ENCODE results near the gene MBNL2. TPM values are rescaled to one million over a fixed set of nuclear protein-coding genes. Genes with fewer than 3 reads are reported as not detected.

The MBNL2 gene
- total RNA-seq, 1 experiment from 2014 or later, result 0.17 TPM

DNA sequence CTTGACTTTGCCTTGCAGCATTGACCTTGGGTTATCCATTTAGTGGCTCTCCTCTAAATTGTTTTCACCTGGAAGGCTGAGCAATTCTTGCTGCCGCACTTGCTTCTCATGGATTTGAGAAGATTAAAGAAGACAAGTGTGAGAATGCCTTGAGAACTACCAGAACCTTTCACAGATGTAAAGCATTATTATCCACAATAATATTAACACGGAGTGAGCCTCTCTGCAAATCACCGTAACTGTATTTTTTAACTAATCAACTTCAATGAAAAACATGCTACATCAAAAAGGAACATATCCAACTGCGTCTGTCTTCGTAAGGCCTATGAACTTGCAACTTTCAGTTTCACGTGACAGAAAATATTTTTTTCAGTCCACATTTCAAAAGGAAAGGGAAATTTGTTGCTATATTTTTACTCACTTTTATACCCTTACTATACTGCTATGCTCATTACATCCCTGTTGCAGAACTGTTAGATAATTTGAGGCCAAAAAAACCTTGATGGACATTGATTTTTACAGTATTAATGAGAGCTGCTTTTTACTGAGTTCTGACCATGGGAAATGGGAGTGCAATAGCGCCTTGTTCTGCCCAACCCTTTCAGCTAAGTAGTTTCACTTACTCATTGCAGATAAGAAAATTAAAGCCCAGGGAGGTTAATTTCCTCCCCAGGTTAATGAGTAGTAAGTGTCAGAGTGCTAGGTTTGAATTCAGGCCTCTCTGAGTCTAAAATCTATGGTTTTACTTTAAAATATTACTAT is 118.0 kb downstream of the MBNL2 start:
- H4K5ac ChIP-seq (ENCODE audit: insufficient read length, low read depth, low read length), result no peak overlapping the region
- H3K27ac Mint-ChIP-seq, result no peak overlapping the region

More for the DNA sequence above, 118.0 kb downstream of the MBNL2 start:
- Histone ChIP-seq H2BK15ac (ENCODE audit: low read depth, low read length) (no peak overlapping the region), H4K8ac (replicated peaks; ENCODE audit: insufficient read length, low read depth, low read length) (no peak overlapping the region), H3K23me2 (ENCODE audit: insufficient read length, low read depth, low read length, poor library complexity, severe bottlenecking) (no peaks in the 10 kb centered on the region), H2BK5ac (ENCODE audit: insufficient read length, low read length) (no peak overlapping the region), H2BK20ac (ENCODE audit: low read depth, low read length, poor library complexity, severe bottlenecking) (no peak overlapping the region), H3K4me1 (ENCODE audit: insufficient read depth, low read length) (no peaks in the 10 kb centered on the region), H4K20me1 (ENCODE audit: control insufficient read depth, insufficient read depth, insufficient read length) (no peaks in the 10 kb centered on the region), H3K27me3 (ENCODE audit: insufficient read depth, low read length) (no peaks in the 10 kb centered on the region), H3K9ac (ENCODE audit: extremely low read depth, insufficient read length, low read length) (no peak overlapping the region), H2AK5ac (ENCODE audit: insufficient read length, low read length) (no peak overlapping the region), H2AFZ (ENCODE audit: low read length) (no peak overlapping the region), H3K14ac (ENCODE audit: insufficient read depth, low read length) (no peak overlapping the region), H2BK120ac (ENCODE audit: low read depth, low read length, poor library complexity, severe bottlenecking) (no peak overlapping the region), H3K4me2 (ENCODE audit: insufficient read depth, insufficient read length, low read length) (no peak overlapping the region), H3K56ac (ENCODE audit: insufficient read length, low read depth, low read length) (no peak overlapping the region), H3K27ac (ENCODE audit: insufficient read length, low read depth, low read length) (no peak overlapping the region), H2BK12ac (ENCODE audit: insufficient read length, low read depth, low read length) (no peak overlapping the region), H3K4ac (ENCODE audit: low read depth, low read length) (no peak overlapping the region), H3K79me1 (ENCODE audit: insufficient read depth, low read depth, low read length, poor library complexity, severe bottlenecking) (no peaks in the 10 kb centered on the region), H4K91ac (ENCODE audit: insufficient read length, low read depth, low read length) (no peak overlapping the region), H3K79me2 (ENCODE audit: insufficient read depth, low read length) (no peaks in the 10 kb centered on the region), H3K23ac (ENCODE audit: insufficient read length, low read depth, low read length) (no peak overlapping the region), H3T11ph (ENCODE audit: low read length) (no peak overlapping the region), H3K9me3 (ENCODE audit: control insufficient read depth, low read depth, low read length) (no peaks in the 10 kb centered on the region), H3K18ac (ENCODE audit: insufficient read length, low read depth, low read length) (no peak overlapping the region)
- Mint-ChIP-seq H3K36me3 (ENCODE audit: insufficient read depth in 1 of 3, low read depth in 3 of 3) (no peaks in the 10 kb centered on the region), H3K27me3 (ENCODE audit: low read depth) (peaks cover 4% of the 10 kb centered on the region), H3K4me1 (no peaks in the 10 kb centered on the region; a peak in 1 of 4 replicates), H3K4me3 (no peak overlapping the region), H3K9me3 (no peaks in the 10 kb centered on the region)
- no peak for DNase-seq
- no CpG with 5 or more reads among the region's 7 CpGs for WGBS (ENCODE audit: extremely low coverage, insufficient read length, low lambda C conversion rate)
- TF ChIP-seq, protein P1, sequence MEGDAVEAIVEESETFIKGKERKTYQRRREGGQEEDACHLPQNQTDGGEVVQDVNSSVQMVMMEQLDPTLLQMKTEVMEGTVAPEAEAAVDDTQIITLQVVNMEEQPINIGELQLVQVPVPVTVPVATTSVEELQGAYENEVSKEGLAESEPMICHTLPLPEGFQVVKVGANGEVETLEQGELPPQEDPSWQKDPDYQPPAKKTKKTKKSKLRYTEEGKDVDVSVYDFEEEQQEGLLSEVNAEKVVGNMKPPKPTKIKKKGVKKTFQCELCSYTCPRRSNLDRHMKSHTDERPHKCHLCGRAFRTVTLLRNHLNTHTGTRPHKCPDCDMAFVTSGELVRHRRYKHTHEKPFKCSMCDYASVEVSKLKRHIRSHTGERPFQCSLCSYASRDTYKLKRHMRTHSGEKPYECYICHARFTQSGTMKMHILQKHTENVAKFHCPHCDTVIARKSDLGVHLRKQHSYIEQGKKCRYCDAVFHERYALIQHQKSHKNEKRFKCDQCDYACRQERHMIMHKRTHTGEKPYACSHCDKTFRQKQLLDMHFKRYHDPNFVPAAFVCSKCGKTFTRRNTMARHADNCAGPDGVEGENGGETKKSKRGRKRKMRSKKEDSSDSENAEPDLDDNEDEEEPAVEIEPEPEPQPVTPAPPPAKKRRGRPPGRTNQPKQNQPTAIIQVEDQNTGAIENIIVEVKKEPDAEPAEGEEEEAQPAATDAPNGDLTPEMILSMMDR (conservative IDR thresholded peaks at IDR 0.05), result no peak

All from H9 (cell line).